BLaER1 (cell line): ENCODE results near the gene SH3PXD2A.
"Not testable (repeated sequence)": the region's sequence is repeated elsewhere in the genome, so short reads cannot be mapped to it uniquely, and the experiment has no call there.

ENCODE experiments used
- H3K27ac ChIP-seq: shearing (Covaris generic); formaldehyde crosslinking; 2 replicates; pipeline ENCODE4 v1.8.1; 2022
- H3K27me3 ChIP-seq: shearing (Covaris generic); formaldehyde crosslinking; 2 replicates; pipeline ENCODE4 v1.8.1; 2022
- H3K36me3 ChIP-seq: shearing (Covaris generic); formaldehyde crosslinking; 2 replicates; pipeline ENCODE4 v1.8.1; 2022
- H3K4me1 ChIP-seq: shearing (Covaris generic); formaldehyde crosslinking; 2 replicates; pipeline ENCODE4 v1.8.1; 2022
- H3K4me2 ChIP-seq: shearing (Covaris generic); formaldehyde crosslinking; 2 replicates; pipeline ENCODE4 v1.8.1; 2022
- H3K4me3 ChIP-seq: shearing (Covaris generic); formaldehyde crosslinking; 2 replicates; pipeline ENCODE4 v1.8.1; 2022
- H3K9ac ChIP-seq: shearing (Covaris generic); formaldehyde crosslinking; 2 replicates; pipeline ENCODE4 v1.8.1; 2022
- H3K9me3 ChIP-seq: shearing (Covaris generic); formaldehyde crosslinking; 2 replicates; pipeline ENCODE4 v1.8.1; 2022
- H4K20me1 ChIP-seq: shearing (Covaris generic); formaldehyde crosslinking; 2 replicates; pipeline ENCODE4 v1.8.1; 2022
- Cebpa-rat ChIP-seq: shearing (Covaris generic); IDR thresholded peaks from 2 replicates; pipeline ENCODE4 v1.8.1; 2022

The SH3PXD2A gene

DNA sequence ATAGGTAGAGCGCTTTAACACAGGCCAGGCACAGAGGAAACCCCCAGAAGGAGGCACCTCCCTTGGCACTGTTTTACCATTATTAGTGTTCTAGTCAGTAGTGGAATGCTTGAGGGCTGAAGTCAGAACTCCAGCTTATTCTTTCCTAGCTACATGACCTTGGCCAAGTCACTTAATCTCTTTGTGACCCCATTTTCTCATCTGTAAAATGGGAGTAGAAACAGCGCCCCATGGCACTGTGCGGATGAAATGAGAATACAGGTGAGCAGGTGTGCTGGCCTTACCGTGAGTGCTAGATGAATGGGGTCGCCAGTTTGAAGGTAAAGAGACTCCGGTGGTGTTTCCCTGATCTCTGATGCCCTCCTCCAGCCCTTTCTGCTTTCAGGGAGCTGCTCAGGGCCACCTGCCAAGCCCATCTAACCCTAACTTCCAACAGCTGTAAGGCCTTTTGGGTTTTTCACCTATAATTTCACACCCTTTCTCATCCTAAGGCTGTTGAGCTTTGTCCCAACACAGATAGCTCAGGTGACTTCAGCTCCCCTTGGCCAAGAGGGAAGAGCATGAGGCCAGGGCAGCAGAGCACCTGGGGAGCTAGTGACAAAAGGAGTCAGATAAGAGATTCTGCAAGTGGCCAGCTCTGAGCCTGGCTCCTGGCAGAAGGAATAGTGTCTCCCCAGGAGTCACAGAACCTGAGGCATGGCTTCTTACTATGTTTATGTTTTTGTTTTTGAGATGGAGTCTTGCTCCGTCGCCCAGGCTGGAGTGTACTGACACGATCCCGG is 76.8 kb downstream of the SH3PXD2A start:
- H4K20me1 ChIP-seq, result peaks cover 68% of the 10 kb centered on the region
- no peak for TF ChIP-seq Cebpa-rat
- H3K9ac ChIP-seq, result no peak overlapping the region

DNA sequence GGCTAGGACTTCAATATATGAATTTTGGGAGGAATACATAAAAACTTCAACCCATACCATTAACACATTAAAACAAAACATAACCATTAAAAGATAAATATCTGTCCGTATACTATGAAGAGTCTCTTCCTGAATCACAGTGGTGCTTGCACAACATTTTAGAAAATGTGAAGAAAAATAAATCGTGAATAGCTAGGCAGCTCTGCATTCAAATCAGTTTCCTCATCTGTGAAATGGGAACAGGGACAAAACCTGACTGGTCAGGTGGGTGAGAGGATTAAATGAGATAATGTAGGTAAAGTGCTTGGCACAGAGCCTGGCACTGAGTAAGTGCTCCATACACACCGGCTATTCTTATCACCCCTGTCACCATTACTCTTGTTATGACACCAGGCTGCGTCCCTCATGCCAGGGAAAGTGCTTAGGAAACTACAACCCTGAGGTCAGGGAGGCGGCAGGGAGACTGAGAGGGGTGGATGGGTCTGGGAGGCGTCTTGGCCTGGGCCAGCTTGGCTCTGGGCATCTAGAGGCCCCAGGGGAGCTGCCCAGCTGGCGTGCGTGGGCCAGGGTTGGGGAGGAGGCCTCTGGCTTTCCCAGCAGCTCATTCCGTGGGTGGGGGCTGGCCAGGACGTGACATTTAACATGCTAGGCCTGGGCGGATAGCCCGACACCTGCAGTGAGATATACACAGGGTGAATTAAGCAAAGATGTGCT is 78.3 kb downstream of the SH3PXD2A start:
- H3K9ac ChIP-seq, result no peak overlapping the region
- peaks cover 16% of the 10 kb centered on the region for H3K9me3 ChIP-seq
- TF ChIP-seq Cebpa-rat, result no peak
- peak overlapping the region; percentile 41 for H3K4me2 ChIP-seq
- H4K20me1 ChIP-seq, result peaks cover 65% of the 10 kb centered on the region
- peaks cover 62% of the 10 kb centered on the region for H3K36me3 ChIP-seq
- H3K4me3 ChIP-seq, result no peak overlapping the region
- H3K27me3 ChIP-seq, result no peaks in the 10 kb centered on the region
- peaks cover 65% of the 10 kb centered on the region for H3K4me1 ChIP-seq
- no peak overlapping the region for H3K27ac ChIP-seq

More for the DNA sequence above, 76.8 kb downstream of the SH3PXD2A start:
- H3K27ac ChIP-seq, result no peak overlapping the region
- no peak overlapping the region for H3K4me2 ChIP-seq
- H3K27me3 ChIP-seq, result no peaks in the 10 kb centered on the region
- H3K36me3 ChIP-seq, result peaks cover 75% of the 10 kb centered on the region
- H3K4me3 ChIP-seq, result no peak overlapping the region
- H3K4me1 ChIP-seq, result peaks cover 58% of the 10 kb centered on the region
- peaks cover 16% of the 10 kb centered on the region for H3K9me3 ChIP-seq

GRCh38 chr10:103775776-103776175 is 79.6 kb downstream of the SH3PXD2A start:
- TF ChIP-seq Cebpa-rat, result no peak
- Histone ChIP-seq H3K36me3 (peaks cover 50% of the 10 kb centered on the region), H3K4me1 (peaks cover 65% of the 10 kb centered on the region), H4K20me1 (peaks cover 65% of the 10 kb centered on the region), H3K4me2 (no peak overlapping the region), H3K9ac (no peak overlapping the region), H3K27me3 (no peaks in the 10 kb centered on the region), H3K27ac (no peak overlapping the region), H3K9me3 (peaks cover 16% of the 10 kb centered on the region), H3K4me3 (no peak overlapping the region)

GRCh38 chr10:103772846-103773245 is 82.5 kb downstream of the SH3PXD2A start:
- Histone ChIP-seq H3K4me3 (peak overlapping the region; percentile 59), H4K20me1 (peaks cover 50% of the 10 kb centered on the region), H3K36me3 (peaks cover 32% of the 10 kb centered on the region), H3K27ac (peak overlapping the region; percentile 77), H3K4me2 (peak overlapping the region; percentile 86), H3K9me3 (peaks cover 16% of the 10 kb centered on the region), H3K9ac (peak overlapping the region; percentile 73), H3K4me1 (peaks cover 70% of the 10 kb centered on the region)
- not testable (repeated sequence) for H3K27me3 ChIP-seq

DNA sequence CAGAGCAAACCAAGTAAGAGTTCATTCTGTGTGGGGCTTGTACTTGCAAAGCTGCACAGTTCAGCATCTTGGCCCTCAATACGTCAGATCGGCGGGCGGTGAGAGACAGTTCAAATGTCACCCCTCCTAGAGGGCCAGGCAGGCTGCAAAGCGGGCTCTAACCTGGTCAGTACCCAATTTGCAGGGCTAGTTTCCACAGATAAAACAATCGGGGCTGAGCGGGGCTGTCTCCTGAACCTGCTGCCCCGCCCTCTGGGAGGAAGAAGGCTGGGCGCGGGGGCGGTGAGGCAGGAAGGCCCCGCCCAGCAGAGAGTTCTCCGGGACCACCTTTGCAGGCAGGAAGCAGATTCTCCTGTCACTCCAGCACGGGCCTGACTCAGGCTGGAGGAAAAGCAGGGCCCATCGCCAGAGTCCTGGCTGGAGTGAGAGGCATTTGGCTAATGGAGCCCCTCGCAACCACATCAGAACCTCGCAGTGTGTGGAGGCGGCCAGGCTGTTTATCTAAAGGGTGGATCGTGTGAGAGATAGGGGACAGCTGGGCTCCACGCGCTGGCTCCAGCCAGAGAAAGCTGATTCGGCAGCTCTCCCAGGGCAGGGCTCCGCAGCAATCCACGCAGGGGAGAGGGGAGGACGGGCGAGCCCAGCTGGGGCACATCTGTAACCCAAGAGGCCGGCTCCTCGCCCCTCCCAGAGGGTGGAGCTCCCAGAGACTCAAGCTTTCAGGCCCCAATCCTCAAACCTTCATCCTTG is 83.1 kb downstream of the SH3PXD2A start:
- H3K9me3 ChIP-seq, result peaks cover 16% of the 10 kb centered on the region
- H3K4me3 ChIP-seq, result peak overlapping the region; percentile 59
- H4K20me1 ChIP-seq, result peaks cover 50% of the 10 kb centered on the region
- H3K27ac ChIP-seq, result peak overlapping the region; percentile 77
- no peak for TF ChIP-seq Cebpa-rat
- H3K4me1 ChIP-seq, result peaks cover 70% of the 10 kb centered on the region
- peaks cover 31% of the 10 kb centered on the region for H3K36me3 ChIP-seq
- no peaks in the 10 kb centered on the region for H3K27me3 ChIP-seq
- H3K9ac ChIP-seq, result peak overlapping the region; percentile 73
- peak overlapping the region; percentile 86 for H3K4me2 ChIP-seq

DNA sequence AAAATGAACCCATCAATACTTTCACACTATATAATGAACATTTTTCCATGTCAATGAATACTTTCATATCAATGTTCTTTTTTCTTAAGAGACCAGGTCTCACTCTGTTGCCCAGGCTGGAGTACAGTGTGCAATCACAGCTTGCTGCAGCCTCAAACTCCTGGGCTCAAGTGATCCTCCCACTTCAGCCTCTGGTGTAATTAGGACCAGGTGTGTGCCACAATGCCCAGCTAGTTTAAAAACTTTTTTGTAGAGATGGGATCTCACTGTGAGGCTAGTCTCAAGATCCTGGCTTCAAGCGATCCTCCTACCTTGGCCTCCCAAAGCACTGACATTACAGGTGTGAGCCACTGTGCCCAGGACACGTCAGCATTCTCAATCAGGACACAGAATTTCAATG is 85.2 kb downstream of the SH3PXD2A start:
- Histone ChIP-seq H3K4me1 (peaks cover 88% of the 10 kb centered on the region), H4K20me1 (peaks cover 49% of the 10 kb centered on the region), H3K9me3 (peaks cover 8% of the 10 kb centered on the region), H3K27ac (no peak overlapping the region), H3K4me2 (peak overlapping the region; percentile 86), H3K4me3 (no peak overlapping the region), H3K9ac (no peak overlapping the region), H3K27me3 (no peaks in the 10 kb centered on the region), H3K36me3 (peaks cover 31% of the 10 kb centered on the region)
- TF ChIP-seq Cebpa-rat, result no peak

- no peaks in the 10 kb centered on the region for H3K27me3 ChIP-seq
- peaks cover 49% of the 10 kb centered on the region for H4K20me1 ChIP-seq
- peak overlapping the region; percentile 95 for H3K4me2 ChIP-seq
- peaks cover 98% of the 10 kb centered on the region for H3K4me1 ChIP-seq
- H3K4me3 ChIP-seq, result no peak overlapping the region
- peaks cover 34% of the 10 kb centered on the region for H3K36me3 ChIP-seq
- no peaks in the 10 kb centered on the region for H3K9me3 ChIP-seq
- H3K27ac ChIP-seq, result no peak overlapping the region
- TF ChIP-seq Cebpa-rat, result no peak
- no peak overlapping the region for H3K9ac ChIP-seq
Measured at GRCh38 chr10:103769176-103769575, 86.2 kb downstream of the SH3PXD2A start.

DNA sequence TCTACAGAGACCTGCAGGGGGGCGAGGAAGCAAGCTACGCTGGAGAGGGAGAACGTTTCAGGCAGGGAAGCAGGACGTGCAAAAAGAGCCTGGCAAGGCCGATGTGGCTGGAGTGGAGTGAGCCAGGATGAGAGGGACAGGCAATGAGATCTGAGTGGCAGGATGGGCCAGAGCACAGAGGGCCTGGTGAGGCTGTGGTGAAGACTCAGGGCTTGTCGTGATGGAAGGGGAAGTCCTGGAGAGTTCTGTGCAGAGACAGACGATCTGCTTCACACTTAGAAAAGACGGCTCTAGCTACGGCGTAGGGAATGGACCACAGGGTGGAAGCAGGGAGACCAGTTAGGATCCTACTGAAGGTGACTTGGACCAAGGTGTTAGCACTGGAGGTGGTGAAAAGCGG is 87.0 kb downstream of the SH3PXD2A start:
- Histone ChIP-seq H3K4me3 (no peak overlapping the region), H3K4me2 (peak overlapping the region; percentile 95), H3K36me3 (peaks cover 35% of the 10 kb centered on the region), H3K9me3 (no peaks in the 10 kb centered on the region), H4K20me1 (peaks cover 49% of the 10 kb centered on the region), H3K27me3 (no peaks in the 10 kb centered on the region), H3K4me1 (peaks cover 100% of the 10 kb centered on the region), H3K9ac (no peak overlapping the region), H3K27ac (peak overlapping the region; percentile 62; the same call in 1 of the 2 replicates)
- TF ChIP-seq Cebpa-rat, result no peak

DNA sequence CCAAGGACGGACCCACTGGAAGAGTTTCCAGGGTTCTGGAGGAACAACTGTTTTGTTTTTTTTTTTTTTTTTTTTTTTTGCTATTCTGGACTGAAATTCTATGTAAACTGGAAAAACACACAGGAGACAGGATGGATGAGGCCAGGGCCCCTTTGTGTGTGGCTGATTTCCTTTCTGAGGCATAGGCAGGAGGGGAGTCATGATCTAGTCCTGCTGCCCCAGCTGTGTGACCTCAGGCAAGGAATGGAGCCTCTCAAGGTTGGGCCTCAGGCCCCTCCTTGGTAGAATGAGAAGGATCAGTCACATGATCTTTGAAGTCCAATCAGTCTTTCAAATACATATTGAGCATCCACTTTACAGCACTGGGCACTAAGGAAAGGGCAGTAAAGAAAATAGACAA is 87.6 kb downstream of the SH3PXD2A start:
- no peak for TF ChIP-seq Cebpa-rat
- Histone ChIP-seq H3K9ac (no peak overlapping the region), H3K27me3 (no peaks in the 10 kb centered on the region), H3K4me2 (peak overlapping the region; percentile 95), H3K4me3 (no peak overlapping the region), H3K27ac (peak overlapping the region; percentile 62), H3K9me3 (no peaks in the 10 kb centered on the region), H4K20me1 (peaks cover 45% of the 10 kb centered on the region), H3K36me3 (peaks cover 35% of the 10 kb centered on the region), H3K4me1 (peaks cover 100% of the 10 kb centered on the region)
